Measurements from ENCODE around the gene IDUA.

The IDUA gene

DNA sequence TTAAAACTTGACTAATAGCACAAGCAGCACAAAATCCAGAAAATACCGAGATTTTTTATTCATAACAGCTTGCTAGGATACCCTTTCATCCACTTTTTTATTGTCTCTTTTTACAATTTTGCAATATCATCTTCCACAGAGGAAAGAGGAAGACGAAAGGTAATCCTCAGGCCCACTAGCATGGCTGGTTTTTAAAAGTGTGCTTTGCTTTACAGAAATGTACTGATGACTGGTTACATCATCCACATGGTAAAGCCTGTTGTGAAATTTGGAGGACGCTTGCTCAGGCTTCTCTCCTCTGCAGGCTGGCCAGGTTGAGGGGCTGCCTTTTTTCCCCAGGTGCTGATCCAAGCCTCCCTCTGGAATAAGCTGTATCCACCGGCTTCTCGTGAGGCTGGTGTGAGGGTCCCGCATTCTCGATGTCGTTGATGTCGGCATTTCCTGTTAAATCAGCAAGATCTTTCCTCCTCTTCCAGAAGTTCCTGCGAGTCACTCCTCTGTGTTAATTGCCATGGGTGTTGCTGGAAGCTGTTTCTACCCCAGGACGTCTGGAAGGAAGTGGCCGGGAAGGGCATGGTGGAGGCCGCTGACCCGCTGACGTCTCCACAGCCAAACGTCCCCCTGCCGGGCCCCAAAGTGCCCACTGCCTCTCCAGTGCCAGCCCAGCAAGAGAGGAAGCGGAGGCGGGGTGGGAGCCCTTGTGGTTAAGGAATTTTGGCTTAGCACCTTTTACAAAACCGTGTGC, 7.7 kb upstream of the IDUA start:
- H2AFZ ChIP-seq (ENCODE audit: low read depth, low read length), result no peak overlapping the region
- peaks cover 27% of the 10 kb centered on the region for H3K27me3 ChIP-seq (ENCODE audit: insufficient read depth, low read length)
- no peak overlapping the region for H3K4me3 ChIP-seq (ENCODE audit: low read length)
- no peaks in the 10 kb centered on the region for H3K4me1 ChIP-seq (ENCODE audit: insufficient read depth, low read length)
- H3K36me3 ChIP-seq (ENCODE audit: insufficient read depth, low read length), result no peaks in the 10 kb centered on the region
- peaks cover 5% of the 10 kb centered on the region for H3K9me3 ChIP-seq (ENCODE audit: low read length)

DNA sequence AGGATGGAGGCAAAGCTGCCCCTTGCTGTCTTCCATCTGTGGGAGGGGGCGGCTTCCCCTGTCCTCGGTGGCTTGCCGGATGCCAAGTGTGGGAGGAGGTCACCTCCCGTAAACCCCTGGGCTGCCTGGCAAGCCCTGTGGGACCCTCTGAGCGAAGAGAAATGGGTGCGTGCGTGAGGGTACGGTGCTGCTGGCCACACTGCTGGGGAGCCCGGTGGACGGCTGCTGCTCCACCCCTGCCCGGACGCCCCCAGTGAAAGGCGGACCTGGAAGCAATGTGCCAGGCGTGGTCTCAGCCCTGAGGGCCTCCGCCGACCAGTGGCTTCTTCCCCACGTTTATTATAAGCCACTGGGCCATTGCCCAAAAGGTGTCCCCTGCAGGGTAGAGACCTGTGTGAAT, 4.6 kb upstream of the IDUA start:
- H3K9me3 ChIP-seq (ENCODE audit: low read length), result no peaks in the 10 kb centered on the region
- H3K27me3 ChIP-seq (ENCODE audit: insufficient read depth, low read length), result peaks cover 50% of the 10 kb centered on the region
- H3K4me1 ChIP-seq (ENCODE audit: insufficient read depth, low read length), result peaks cover 3% of the 10 kb centered on the region
- no peak overlapping the region for H2AFZ ChIP-seq (ENCODE audit: low read depth, low read length)
- no peak overlapping the region for H3K4me3 ChIP-seq (ENCODE audit: low read length)
- no peaks in the 10 kb centered on the region for H3K36me3 ChIP-seq (ENCODE audit: insufficient read depth, low read length)

DNA sequence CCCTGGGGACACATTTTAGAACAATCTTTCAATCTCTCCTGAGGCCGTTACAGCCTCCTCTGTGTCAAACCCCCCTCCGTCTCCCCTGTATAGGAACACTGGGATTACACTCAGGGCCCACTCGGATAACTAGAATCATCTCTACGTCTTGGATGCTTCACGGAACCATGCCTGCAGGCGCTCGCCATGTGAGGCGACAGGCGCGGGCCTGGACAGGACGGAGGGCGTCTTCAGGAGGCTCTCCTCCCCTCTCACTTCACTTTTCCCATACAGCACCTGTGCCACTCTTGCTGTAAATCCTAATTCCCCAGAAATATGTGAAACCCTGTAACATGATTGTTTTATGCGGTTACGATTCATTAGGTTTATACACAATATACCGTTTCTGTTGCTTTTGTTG, 4.0 kb upstream of the IDUA start:
- Histone ChIP-seq H3K4me1 (ENCODE audit: insufficient read depth, low read length) (peaks cover 3% of the 10 kb centered on the region), H2AFZ (ENCODE audit: low read depth, low read length) (no peak overlapping the region), H3K4me3 (ENCODE audit: low read length) (no peak overlapping the region), H3K9me3 (ENCODE audit: low read length) (no peaks in the 10 kb centered on the region), H3K27me3 (ENCODE audit: insufficient read depth, low read length) (peaks cover 50% of the 10 kb centered on the region), H3K36me3 (ENCODE audit: insufficient read depth, low read length) (no peaks in the 10 kb centered on the region)

DNA sequence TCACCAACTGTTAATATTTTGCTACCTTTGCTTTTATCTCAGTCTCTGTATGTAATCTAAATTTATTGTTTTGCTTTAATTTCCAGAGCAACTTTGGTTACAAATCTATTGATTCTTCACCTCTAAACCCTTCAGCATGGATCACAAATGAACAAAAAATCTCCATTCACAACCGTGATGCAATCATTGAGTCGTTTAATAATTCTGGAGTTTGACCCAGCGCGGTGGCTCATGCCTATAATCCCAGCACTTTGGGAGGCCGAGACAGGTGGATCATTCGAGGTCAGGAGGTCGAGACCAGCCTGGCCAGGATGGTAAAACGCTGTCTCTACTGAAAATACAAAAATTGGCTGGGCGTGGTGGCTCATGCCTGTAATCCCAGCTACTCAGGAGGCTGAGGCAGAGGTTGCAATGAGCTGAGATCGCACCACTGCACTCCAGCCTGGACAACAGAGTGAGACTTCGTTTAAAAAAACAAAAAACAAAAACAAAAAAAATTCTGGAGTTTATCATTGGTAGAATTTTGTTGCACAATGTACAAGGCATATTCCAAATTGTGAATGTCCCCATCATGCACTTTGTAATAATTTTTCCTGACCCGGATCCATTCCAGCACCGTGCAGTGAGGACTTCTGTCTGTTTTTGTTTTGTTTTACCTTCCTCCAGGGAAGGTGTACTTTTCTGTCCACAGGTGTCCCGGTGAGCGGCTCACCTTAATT, 2.3 kb upstream of the IDUA start:
- peaks cover 3% of the 10 kb centered on the region for H3K4me1 ChIP-seq (ENCODE audit: insufficient read depth, low read length)
- no peaks in the 10 kb centered on the region for H3K9me3 ChIP-seq (ENCODE audit: low read length)
- H3K27me3 ChIP-seq (ENCODE audit: insufficient read depth, low read length), result peaks cover 46% of the 10 kb centered on the region
- no peak overlapping the region for H2AFZ ChIP-seq (ENCODE audit: low read depth, low read length)
- no peak overlapping the region for H3K4me3 ChIP-seq (ENCODE audit: low read length)
- no peaks in the 10 kb centered on the region for H3K36me3 ChIP-seq (ENCODE audit: insufficient read depth, low read length)

DNA sequence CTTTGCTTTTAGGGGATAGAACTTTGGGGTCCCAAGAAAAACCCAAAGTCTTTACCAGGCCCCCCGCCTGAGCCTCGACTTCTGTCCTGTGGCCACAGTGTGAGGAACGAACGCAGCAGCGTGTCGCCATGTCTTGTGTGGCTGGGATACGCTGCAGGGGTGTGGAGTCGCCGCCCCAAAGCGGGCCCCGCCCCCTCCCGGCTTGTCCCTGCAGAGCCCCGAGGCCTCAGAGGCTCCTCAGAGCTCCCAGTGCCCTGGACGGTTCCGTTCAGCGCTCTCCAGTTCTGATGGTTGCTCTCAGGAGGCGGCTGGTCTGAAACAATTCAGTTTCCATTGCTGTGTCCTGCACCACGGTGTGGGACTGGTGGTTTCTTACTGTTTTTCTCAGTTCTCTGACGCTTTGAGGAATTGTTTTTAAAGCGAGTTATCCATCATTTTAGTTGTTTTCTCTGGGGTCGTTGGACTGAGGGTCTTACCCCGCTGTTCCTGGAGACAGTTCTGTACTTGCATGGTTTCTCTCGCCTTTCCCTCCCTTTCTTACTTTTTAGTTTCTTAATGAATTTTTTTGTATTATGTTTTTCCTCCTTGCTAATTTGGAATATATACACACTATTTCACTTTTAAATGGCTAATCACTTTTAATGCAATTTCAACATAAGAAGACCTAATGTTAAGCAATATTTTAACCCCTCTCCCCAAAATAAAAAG, 1.6 kb upstream of the IDUA start:
- H2AFZ ChIP-seq (ENCODE audit: low read depth, low read length), result no peak overlapping the region
- H3K36me3 ChIP-seq (ENCODE audit: insufficient read depth, low read length), result no peaks in the 10 kb centered on the region
- H3K4me3 ChIP-seq (ENCODE audit: low read length), result no peak overlapping the region
- no peaks in the 10 kb centered on the region for H3K9me3 ChIP-seq (ENCODE audit: low read length)
- H3K4me1 ChIP-seq (ENCODE audit: insufficient read depth, low read length), result peaks cover 3% of the 10 kb centered on the region
- peaks cover 40% of the 10 kb centered on the region for H3K27me3 ChIP-seq (ENCODE audit: insufficient read depth, low read length)

DNA sequence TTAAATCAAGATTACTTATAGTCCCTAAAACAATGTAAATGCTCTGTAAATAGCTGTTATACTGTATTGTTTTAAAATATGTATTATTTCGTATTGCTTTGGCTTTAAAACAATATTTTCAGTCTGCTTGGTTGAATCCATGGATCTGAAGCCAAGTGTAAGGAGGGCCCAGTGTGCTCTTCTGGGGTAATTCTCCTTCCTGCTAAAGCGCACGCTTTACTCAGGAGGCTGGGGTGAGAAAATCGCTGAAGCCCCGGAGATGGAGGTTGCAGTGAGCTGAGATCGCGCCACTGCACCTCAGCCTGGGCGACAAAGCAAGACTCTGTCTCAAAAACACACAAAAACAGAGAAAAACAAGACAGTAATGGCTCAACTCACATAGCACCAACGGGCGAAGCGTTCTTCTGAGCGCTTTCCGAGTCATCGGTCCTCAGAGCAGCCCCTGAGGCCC, 391 bp upstream of the IDUA start:
- peaks cover 36% of the 10 kb centered on the region for H3K27me3 ChIP-seq (ENCODE audit: insufficient read depth, low read length)

DNA sequence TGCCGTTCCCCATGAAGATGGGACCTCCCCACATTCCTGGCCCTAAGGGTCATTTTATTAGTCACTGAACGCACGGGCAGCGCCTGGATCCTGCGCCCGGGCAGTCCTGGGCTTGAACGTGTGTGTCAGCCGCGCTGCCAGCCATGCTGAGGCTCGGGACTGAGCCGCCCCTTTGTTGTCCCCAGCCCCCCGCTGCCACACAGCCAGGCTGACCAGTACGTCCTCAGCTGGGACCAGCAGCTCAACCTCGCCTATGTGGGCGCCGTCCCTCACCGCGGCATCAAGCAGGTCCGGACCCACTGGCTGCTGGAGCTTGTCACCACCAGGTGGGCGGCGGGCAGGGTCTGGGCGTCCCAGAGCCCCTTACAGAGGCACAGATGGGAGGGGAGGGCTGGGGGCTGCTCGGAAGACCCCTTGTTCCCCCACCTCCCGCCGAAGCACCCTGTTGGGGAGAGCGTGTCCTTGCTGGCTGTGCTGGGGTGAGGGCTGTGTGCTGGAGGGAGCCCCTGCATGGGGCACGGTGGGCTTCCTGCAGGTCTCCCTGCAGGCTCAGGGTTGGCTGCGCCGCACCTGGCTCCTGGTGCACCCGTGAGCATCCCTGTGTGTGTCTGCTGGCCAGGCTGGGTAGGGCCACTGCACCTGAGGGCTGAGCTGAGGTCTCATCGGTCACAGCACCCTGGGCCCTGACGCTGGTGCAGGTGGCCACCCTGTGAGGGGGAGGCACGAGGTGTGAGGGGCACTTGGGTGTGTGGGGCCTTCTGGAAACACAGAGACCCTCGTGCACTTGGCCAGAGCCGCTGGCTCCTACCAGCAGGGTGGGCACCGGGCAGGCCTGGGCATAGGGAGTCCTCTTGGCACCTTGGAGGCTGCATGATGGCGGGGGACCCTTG, 1.0 kb downstream of the IDUA start:
- Histone ChIP-seq H3K27me3 (ENCODE audit: insufficient read depth, low read length) (peaks cover 32% of the 10 kb centered on the region), H3K9me3 (ENCODE audit: low read length) (no peaks in the 10 kb centered on the region), H3K4me3 (ENCODE audit: low read length) (no peak overlapping the region), H3K36me3 (ENCODE audit: insufficient read depth, low read length) (no peaks in the 10 kb centered on the region), H3K4me1 (ENCODE audit: insufficient read depth, low read length) (peaks cover 9% of the 10 kb centered on the region), H2AFZ (ENCODE audit: low read depth, low read length) (no peak overlapping the region)

More for the DNA sequence above, 391 bp upstream of the IDUA start:
- Histone ChIP-seq H2AFZ (ENCODE audit: low read depth, low read length) (peak overlapping the region; percentile 53), H3K4me3 (ENCODE audit: low read length) (peak overlapping the region; percentile 47), H3K36me3 (ENCODE audit: insufficient read depth, low read length) (no peaks in the 10 kb centered on the region), H3K4me1 (ENCODE audit: insufficient read depth, low read length) (peaks cover 3% of the 10 kb centered on the region), H3K9me3 (ENCODE audit: low read length) (no peaks in the 10 kb centered on the region)

DNA sequence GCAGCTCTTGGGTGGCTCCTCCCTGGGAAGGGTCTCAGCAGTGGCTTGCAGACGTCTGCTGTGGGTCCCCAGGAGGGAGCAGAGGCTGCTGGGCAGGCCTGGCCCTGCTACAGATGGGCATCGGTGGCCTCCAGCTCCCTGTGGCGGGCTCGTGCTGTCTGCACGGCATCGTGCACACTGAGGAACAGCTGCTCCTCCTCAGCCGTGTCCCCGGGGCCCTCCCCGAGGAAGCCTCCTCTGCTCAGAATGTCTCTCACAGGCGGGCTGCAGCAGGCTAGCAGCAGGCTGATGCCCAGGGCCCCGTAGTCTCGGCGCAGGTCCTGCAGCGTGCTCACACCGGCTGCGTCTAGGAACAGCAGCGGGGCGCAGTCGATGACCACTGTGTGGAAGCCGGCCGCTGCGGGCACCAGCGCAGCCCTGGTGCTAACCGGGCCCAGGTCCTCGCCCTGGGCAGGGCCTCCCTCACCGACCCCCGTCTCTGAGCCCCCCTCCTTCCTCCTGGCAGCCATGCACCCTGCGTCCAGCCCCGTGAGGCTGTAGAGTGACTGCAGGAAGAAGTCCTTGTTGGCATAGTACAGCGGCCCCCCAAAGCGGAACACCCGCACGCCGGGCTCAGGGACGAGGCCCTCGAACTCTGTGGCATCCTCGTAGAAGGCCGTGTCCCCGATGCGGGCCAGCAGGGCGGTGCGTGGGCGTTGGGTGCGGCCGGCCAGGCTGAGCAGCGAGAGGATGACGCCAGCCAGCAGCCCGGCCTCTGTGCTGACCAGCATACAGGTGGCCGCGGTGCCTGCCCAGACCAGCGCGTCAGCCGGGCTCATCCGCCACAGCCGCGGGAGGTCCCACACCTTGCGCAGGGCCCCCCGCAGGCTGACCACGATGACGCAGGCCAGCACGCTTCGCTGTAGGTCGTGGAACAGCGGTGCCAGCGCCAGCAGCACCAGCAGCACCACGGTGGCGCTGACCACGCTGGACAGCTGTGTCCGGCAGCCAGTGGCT, 2.2 kb downstream of the IDUA start:
- H3K4me1 ChIP-seq (ENCODE audit: insufficient read depth, low read length), result peaks cover 11% of the 10 kb centered on the region
- H3K9me3 ChIP-seq (ENCODE audit: low read length), result no peaks in the 10 kb centered on the region
- H2AFZ ChIP-seq (ENCODE audit: low read depth, low read length), result no peak overlapping the region
- no peak overlapping the region for H3K4me3 ChIP-seq (ENCODE audit: low read length)
- H3K36me3 ChIP-seq (ENCODE audit: insufficient read depth, low read length), result no peaks in the 10 kb centered on the region
- H3K27me3 ChIP-seq (ENCODE audit: insufficient read depth, low read length), result peaks cover 23% of the 10 kb centered on the region

DNA sequence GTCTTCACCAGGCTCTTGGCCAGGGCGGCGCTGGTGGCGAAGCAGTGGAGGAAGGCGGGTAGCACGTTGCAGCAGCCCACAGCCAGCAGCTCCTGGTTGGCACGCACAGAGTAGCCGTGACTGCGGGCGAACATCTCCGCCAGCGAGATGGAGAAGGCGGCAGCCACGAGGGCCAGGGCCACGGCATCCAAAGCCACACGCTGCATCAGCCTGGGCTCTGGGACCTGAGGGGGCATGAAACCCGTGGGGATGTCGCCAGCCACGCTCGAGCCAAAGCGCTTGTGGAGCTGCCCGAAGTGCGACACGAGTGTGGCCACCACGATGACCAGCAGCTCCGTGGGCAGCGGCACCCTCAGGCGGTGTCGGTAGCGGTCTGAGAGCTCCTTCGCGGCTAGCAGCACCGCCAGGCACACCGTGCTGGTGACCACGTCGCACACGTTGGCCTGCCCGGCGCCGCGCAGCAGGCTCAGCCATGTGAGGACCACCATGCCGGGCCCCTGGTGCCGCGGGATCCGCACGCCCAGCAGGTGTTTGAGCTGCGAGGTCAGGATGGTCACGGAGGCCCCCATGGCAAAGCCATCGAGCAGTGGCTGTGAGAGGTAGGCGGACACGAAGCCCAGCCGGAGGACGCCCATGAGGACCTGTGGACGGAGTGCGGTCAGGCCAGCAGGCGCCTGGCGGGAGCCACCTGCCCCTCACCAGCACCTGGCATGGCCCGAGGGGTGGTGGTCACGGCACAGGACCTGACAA, 3.1 kb downstream of the IDUA start:
- Histone ChIP-seq H3K36me3 (ENCODE audit: insufficient read depth, low read length) (no peaks in the 10 kb centered on the region), H3K4me1 (ENCODE audit: insufficient read depth, low read length) (peaks cover 11% of the 10 kb centered on the region), H3K27me3 (ENCODE audit: insufficient read depth, low read length) (peaks cover 16% of the 10 kb centered on the region), H2AFZ (ENCODE audit: low read depth, low read length) (no peak overlapping the region), H3K9me3 (ENCODE audit: low read length) (no peaks in the 10 kb centered on the region), H3K4me3 (ENCODE audit: low read length) (no peak overlapping the region)

DNA sequence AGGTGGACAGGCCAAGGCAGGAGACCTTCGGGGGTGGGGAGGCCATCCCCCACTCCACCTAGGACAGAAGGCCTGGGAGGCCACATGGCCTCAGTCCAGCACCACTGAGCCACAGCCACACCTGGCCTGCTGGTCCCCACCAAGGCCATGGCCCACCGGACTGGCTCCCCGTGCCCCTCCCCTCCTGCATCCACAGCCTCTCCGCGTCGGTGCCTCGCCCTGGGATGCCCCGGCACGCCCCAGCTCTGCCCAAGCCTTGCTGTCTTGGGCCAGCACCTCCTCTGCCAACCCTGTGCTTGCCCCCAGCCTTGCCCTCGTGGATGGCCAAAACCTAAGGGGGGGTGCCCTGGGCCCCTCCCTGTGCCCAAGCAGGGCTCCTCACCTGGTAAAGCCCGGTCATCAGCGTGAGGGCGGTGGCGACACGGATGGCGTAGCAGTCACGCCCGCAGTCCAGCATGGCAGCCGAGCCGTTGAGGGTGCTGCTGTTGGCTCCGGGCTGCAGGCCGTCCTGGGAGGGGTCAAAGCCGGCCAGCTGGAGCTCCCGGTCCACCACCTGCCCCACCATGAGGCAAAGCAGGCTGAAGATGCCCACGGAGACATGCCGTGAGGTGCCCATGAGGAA, 4.0 kb downstream of the IDUA start:
- Histone ChIP-seq H3K4me1 (ENCODE audit: insufficient read depth, low read length) (peaks cover 11% of the 10 kb centered on the region), H3K27me3 (ENCODE audit: insufficient read depth, low read length) (peaks cover 13% of the 10 kb centered on the region), H3K9me3 (ENCODE audit: low read length) (no peaks in the 10 kb centered on the region), H3K36me3 (ENCODE audit: insufficient read depth, low read length) (no peaks in the 10 kb centered on the region), H2AFZ (ENCODE audit: low read depth, low read length) (no peak overlapping the region), H3K4me3 (ENCODE audit: low read length) (no peak overlapping the region)
